NB4 (cell line): Measurements from ENCODE around the gene C2orf15.

Experiments used
- DNase-seq: peaks from one replicate; pipeline ENCODE4 v3.0.0; 2010; ENCODE audit warnings: low read depth
- H3K4me3 ChIP-seq: one replicate; pipeline ENCODE4 v1.5.1; 2011; ENCODE audit warnings: mild to moderate bottlenecking, low read depth, low read length, moderate library complexity
- CTCF ChIP-seq: IDR thresholded peaks from one replicate; pipeline ENCODE4 v1.5.1; 2012; ENCODE audit warnings: low read depth, low read length
- MAX ChIP-seq: IDR thresholded peaks from 2 replicates; pipeline ENCODE4 v1.6.1; 2011; ENCODE audit warnings: low read depth, low read length
- MYC ChIP-seq: IDR thresholded peaks from 2 replicates; pipeline ENCODE4 v1.6.1; 2011; ENCODE audit warnings: low read depth, low read length
- POLR2A ChIP-seq: IDR thresholded peaks from 2 replicates; pipeline ENCODE4 v1.6.1; 2011; ENCODE audit warnings: mild to moderate bottlenecking; ENCODE audit not compliant: insufficient read length; ENCODE audit errors: extremely low read depth

Gene C2orf15

GRCh38 chr2:99158599-99158998 lies 17.1 kb downstream of the C2orf15 start:
- no peak for DNase-seq
- no peak overlapping the region for H3K4me3 ChIP-seq
- TF ChIP-seq POLR2A (no peak), CTCF (no peak), MYC (no peak), MAX (no peak)

- DNase-seq, result no peak
- no peak overlapping the region for H3K4me3 ChIP-seq
- no peak for TF ChIP-seq MYC
- TF ChIP-seq CTCF, result no peak
- TF ChIP-seq POLR2A, result no peak
- no peak for TF ChIP-seq MAX
Measured at GRCh38 chr2:99159594-99159993, 18.1 kb downstream of the C2orf15 start.

DNA sequence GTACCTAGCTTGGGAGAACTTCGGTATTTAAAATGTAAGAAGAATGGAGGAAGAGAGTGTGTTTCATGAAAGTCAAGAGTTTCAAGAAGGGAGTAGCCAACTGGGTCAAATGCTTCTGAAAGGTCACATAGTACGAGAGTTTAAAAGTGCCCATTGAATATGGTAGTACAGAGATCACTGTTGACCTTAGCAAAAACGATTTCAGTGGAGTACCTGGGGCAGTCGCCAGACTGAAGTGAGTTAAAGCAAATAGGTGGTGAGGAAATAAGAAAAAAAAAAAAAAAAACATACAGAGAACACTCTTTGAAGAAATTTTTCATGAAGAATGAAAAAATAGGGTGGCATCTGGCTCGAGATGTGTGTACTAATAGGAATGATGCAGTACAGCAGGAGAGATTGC lies 24.7 kb downstream of the C2orf15 start:
- TF ChIP-seq CTCF (no peak), POLR2A (no peak), MYC (no peak), MAX (no peak)

GRCh38 chr2:99169534-99169933 lies 28.0 kb downstream of the C2orf15 start:
- no peak for DNase-seq
- no peak for TF ChIP-seq CTCF
- TF ChIP-seq MYC, result no peak
- TF ChIP-seq POLR2A, result no peak
- TF ChIP-seq MAX, result no peak
- no peak overlapping the region for H3K4me3 ChIP-seq

More for the DNA sequence above, 24.7 kb downstream of the C2orf15 start:
- H3K4me3 ChIP-seq, result no peak overlapping the region
- DNase-seq, result no peak

- no peak for DNase-seq
- TF ChIP-seq MAX (no peak), MYC (no peak), CTCF (no peak), POLR2A (no peak)
- no peak overlapping the region for H3K4me3 ChIP-seq
Measured at GRCh38 chr2:99171377-99172140, 30.1 kb downstream of the C2orf15 start.
